ENCODE measurements around the gene KRTDAP.

The KRTDAP gene

GRCh38 chr19:35449359-35450043 is 40.8 kb downstream of the KRTDAP start:
- DNase-seq = no peak

- no peak for DNase-seq
These were observed 42.4 kb downstream of the KRTDAP start, which contains the start of gene FFAR2 for GRCh38 chr19:35447606-35448469. FFAR2 (plus strand) TSS chr19:35448257; CDS start chr19:35449715, 1,458 bp downstream.

DNA sequence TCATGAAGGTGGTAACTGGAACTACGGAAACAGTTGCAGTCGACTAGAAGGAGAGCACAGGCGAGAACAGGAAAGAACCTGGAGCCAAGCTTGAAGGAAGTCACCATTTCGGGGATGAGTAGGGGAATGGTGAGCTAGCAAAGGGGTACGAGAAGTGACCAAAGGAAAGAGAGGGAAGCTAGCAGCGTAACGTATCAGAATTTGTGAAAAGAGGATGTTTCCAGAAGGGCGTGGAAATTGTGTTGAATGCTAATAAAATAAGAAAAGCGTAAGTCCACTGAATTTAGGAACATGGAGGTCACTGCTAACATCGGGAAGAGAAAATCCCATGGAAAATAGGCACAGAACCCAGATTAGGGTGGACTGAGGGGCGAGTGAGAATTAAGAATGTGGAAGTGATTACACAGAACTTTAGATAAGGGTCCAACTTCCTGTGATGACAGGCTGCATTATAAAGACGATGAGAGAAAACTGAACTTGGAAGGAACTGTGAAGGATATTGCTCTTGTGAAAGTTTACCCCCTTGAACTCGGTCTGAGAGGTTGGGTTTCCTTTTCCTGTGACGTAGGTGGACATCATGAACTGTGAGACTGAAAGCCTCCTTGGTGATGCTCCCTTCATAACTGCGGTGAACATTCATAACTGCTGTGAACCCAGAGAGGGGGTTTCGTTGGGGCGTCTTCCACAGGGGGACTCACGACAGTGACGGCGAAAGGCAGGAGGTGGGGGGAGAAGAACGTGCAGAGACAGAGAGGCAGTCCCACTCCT is 44.3 kb downstream of the KRTDAP start:
- DNase-seq = no peak

DNA sequence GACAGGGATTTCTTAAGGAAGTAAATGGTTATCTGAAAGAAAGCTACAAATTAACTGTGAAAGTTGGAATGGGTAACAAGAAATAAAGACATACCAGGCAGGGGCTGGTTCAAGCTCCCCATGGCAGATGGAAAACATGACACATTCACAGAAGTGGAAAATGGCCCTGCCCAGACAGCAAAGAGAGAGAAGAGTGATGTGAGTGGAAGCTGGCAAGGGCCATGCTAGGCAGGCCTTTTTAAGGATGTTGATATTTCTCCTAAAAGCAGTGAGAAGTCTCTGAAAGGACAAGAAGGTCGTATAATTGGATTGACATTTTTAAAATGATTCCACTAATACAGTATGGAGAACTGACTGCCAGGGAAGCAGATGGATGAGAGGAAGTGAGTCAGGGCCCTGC is 45.5 kb downstream of the KRTDAP start:
- no peak for DNase-seq

DNA sequence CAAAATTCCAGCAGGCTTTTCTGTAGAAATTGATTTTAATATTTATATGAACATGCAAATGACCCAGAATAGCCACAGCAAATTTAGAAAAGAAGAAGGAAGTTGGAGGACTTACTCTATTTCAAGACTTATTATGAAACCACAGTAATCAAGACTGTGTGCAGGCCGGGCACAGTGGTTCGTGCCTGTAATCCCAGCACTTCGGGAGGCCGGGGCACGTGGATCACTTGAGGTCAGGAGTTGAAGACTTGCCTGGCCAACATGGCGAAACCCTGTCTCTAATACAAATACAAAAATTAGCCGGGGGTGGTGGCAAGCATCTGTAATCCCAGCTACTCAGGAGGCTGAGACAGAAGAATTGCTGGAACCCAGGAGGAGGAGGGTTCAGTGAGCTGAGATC is 48.2 kb downstream of the KRTDAP start:
- no peak for DNase-seq

DNA sequence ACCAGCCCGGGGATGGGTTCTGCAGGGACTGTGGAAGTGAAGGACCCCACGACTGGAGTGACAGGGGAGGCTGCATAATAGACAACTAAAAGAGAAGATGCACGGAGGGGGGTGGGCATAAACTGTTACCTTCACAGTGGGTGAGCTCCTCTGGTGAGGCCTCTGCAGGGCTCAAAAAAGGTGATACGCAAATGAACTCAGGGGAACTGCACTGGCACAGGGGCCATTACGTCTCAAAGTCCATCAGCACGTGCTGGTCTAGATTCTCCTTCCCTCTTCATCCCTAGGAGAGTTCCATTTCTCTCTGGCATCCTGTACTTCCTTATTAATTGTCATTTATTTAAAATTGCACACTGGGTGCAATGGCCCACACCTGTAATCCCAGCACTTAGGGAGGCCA is 50.3 kb downstream of the KRTDAP start:
- no peak for DNase-seq

DNA sequence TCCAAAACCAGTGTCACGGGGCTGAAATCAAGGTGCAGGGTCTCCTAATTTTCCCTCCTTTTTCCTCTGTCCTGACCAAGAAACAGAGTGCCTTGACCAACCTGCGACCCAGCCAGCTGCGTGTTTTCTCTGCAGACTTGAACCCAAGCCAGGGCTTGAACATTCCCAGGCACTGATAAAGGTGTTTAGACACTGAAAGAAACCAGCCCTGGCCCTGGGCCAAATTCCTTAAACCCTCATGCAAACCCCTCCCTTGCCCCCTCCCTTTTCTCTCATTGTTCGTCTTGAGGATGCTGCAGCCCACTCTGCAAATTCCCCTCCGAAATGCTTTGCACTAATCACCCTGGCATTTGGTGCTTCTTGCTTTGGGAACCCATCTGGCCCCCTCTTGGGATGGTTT is 51.7 kb downstream of the KRTDAP start:
- DNase-seq = no peak

DNA sequence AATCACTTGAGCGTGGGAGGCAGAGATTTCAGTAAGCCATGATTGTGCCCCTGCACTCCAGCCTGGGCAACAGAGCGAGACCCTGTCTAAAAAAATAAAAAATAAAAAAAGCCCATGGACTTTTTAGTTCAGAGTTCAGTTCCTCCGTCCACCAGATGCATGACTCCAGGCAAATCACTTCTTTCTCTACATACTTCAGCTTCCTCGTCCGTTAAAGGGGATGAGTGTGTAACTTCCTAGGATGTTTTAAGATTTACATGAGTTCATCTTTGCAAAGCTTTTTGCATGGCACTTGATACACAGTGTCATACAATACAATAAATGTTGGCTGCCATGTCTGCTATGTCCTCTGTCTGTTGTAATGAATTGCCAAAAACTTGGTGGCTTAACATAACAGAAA is 52.2 kb downstream of the KRTDAP start:
- no peak for DNase-seq

DNA sequence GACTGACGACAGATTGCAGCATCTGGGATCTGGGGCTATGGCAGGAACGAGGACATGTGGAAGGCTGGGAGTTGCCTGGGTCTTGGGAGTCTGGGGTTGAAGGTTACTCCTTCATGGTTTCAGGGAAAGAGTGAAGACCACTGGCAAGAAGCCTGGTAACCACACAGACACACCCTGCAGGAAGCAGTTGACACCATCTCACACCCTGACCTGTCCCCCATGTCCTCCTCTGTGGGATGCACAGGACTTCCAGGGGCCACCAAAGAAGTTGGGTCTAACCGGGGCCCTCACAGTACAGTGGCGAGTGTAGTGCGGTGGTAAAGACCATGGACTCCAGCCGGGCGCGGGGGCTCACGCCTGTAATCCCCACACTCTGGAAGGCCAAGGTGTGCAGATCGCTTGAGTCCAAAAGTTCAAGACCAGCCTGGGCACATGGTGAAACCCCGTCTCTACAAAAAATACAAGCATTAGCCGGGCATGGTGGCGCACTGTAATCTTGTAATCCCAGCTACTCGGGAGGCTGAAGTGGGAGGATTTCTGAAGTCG is 52.8 kb downstream of the KRTDAP start:
- DNase-seq = no peak
